ENCODE results near the gene PDE11A. TPM values are rescaled to one million over a fixed set of nuclear protein-coding genes. Genes with fewer than 3 reads are reported as not detected.
"Not testable (repeated sequence)": the region's sequence is repeated elsewhere in the genome, so short reads cannot be mapped to it uniquely, and the experiment has no call there.

PDE11A gene
- total RNA-seq, 2 donors from 2014 or later = not detected

- ATAC-seq (no peak), DNase-seq (no peak)
- Mint-ChIP-seq H3K36me3 (ENCODE audit: low read depth) (no peaks in the 10 kb centered on the region), H3K4me3 (no peak overlapping the region), H3K27ac (no peak overlapping the region), H3K27me3 (peaks cover 9% of the 10 kb centered on the region), H3K4me1 (peaks cover 2% of the 10 kb centered on the region)
- no peaks in the 10 kb centered on the region for H3K9me3 ChIP-seq (ENCODE audit: control insufficient read depth, low read length, poor library complexity, severe bottlenecking)
These were observed 28.9 kb upstream of the PDE11A start for GRCh38 chr2:178101321-178102079.

- no peak overlapping the region for H3K27ac Mint-ChIP-seq
- H3K4me3 Mint-ChIP-seq = no peak overlapping the region
- ATAC-seq (no peak), DNase-seq (no peak)
- no peaks in the 10 kb centered on the region for H3K4me1 Mint-ChIP-seq
- H3K9me3 ChIP-seq (ENCODE audit: control insufficient read depth, low read length, poor library complexity, severe bottlenecking) = no peaks in the 10 kb centered on the region
- H3K27me3 Mint-ChIP-seq = peaks cover 39% of the 10 kb centered on the region
- peaks cover 2% of the 10 kb centered on the region for H3K36me3 Mint-ChIP-seq (ENCODE audit: low read depth)
These were observed 20.9 kb upstream of the PDE11A start for GRCh38 chr2:178093471-178093870.

GRCh38 chr2:178088774-178089270, 16.2 kb upstream of the PDE11A start:
- peaks cover 50% of the 10 kb centered on the region for H3K27me3 Mint-ChIP-seq
- H3K4me3 Mint-ChIP-seq = no peak overlapping the region
- H3K36me3 Mint-ChIP-seq (ENCODE audit: low read depth) = no peaks in the 10 kb centered on the region
- no peak overlapping the region for H3K27ac Mint-ChIP-seq
- ATAC-seq = no peak
- no peaks in the 10 kb centered on the region for H3K9me3 ChIP-seq (ENCODE audit: control insufficient read depth, low read length, poor library complexity, severe bottlenecking)
- H3K4me1 Mint-ChIP-seq = no peaks in the 10 kb centered on the region
- no peak for DNase-seq

GRCh38 chr2:178084273-178084672, 11.7 kb upstream of the PDE11A start:
- no peaks in the 10 kb centered on the region for H3K4me1 Mint-ChIP-seq
- H3K9me3 ChIP-seq (ENCODE audit: control insufficient read depth, low read length, poor library complexity, severe bottlenecking) = no peaks in the 10 kb centered on the region
- DNase-seq = no peak
- H3K27me3 Mint-ChIP-seq = peaks cover 38% of the 10 kb centered on the region
- H3K27ac Mint-ChIP-seq = no peak overlapping the region
- H3K36me3 Mint-ChIP-seq (ENCODE audit: low read depth) = no peaks in the 10 kb centered on the region
- H3K4me3 Mint-ChIP-seq = no peak overlapping the region
- ATAC-seq = no peak

GRCh38 chr2:178082408-178083045, 9.9 kb upstream of the PDE11A start:
- no peak overlapping the region for H3K27ac Mint-ChIP-seq
- peaks cover 38% of the 10 kb centered on the region for H3K27me3 Mint-ChIP-seq
- ATAC-seq = no peak
- H3K9me3 ChIP-seq (ENCODE audit: control insufficient read depth, low read length, poor library complexity, severe bottlenecking) = no peaks in the 10 kb centered on the region
- no peak for DNase-seq
- H3K4me3 Mint-ChIP-seq = no peak overlapping the region
- no peaks in the 10 kb centered on the region for H3K4me1 Mint-ChIP-seq
- no peaks in the 10 kb centered on the region for H3K36me3 Mint-ChIP-seq (ENCODE audit: low read depth)

GRCh38 chr2:178079279-178079678, 6.7 kb upstream of the PDE11A start:
- not testable (repeated sequence) for H3K36me3 Mint-ChIP-seq (ENCODE audit: low read depth); H3K9me3 ChIP-seq (ENCODE audit: control insufficient read depth, low read length, poor library complexity, severe bottlenecking); ATAC-seq; DNase-seq; H3K4me1 Mint-ChIP-seq; H3K4me3 Mint-ChIP-seq; H3K27ac Mint-ChIP-seq
- peaks cover 33% of the 10 kb centered on the region for H3K27me3 Mint-ChIP-seq

- ATAC-seq (no peak), DNase-seq (no peak)
- H3K27ac Mint-ChIP-seq = no peak overlapping the region
- no peak overlapping the region for H3K4me3 Mint-ChIP-seq
- peaks cover 51% of the 10 kb centered on the region for H3K27me3 Mint-ChIP-seq
- H3K9me3 ChIP-seq (ENCODE audit: control insufficient read depth, low read length, poor library complexity, severe bottlenecking) = no peaks in the 10 kb centered on the region
- H3K36me3 Mint-ChIP-seq (ENCODE audit: low read depth) = no peaks in the 10 kb centered on the region
- H3K4me1 Mint-ChIP-seq = peaks cover 8% of the 10 kb centered on the region
These were observed 3.6 kb upstream of the PDE11A start for GRCh38 chr2:178076130-178076529.

- no peak for ATAC-seq
- DNase-seq = no peak
- no peak overlapping the region for H3K4me3 Mint-ChIP-seq
- H3K27me3 Mint-ChIP-seq = peaks cover 53% of the 10 kb centered on the region
- no peaks in the 10 kb centered on the region for H3K9me3 ChIP-seq (ENCODE audit: control insufficient read depth, low read length, poor library complexity, severe bottlenecking)
- no peak overlapping the region for H3K27ac Mint-ChIP-seq
- H3K4me1 Mint-ChIP-seq = peaks cover 8% of the 10 kb centered on the region
- H3K36me3 Mint-ChIP-seq (ENCODE audit: low read depth) = no peaks in the 10 kb centered on the region
These were observed 2.4 kb upstream of the PDE11A start for GRCh38 chr2:178075006-178075326.

GRCh38 chr2:178074123-178075005, 1.8 kb upstream of the PDE11A start:
- no peak overlapping the region for H3K27ac Mint-ChIP-seq
- peaks cover 8% of the 10 kb centered on the region for H3K4me1 Mint-ChIP-seq
- H3K36me3 Mint-ChIP-seq (ENCODE audit: low read depth) = no peaks in the 10 kb centered on the region
- H3K27me3 Mint-ChIP-seq = peaks cover 56% of the 10 kb centered on the region
- DNase-seq (no peak), ATAC-seq (no peak)
- H3K4me3 Mint-ChIP-seq = no peak overlapping the region
- H3K9me3 ChIP-seq (ENCODE audit: control insufficient read depth, low read length, poor library complexity, severe bottlenecking) = no peaks in the 10 kb centered on the region

GRCh38 chr2:178072000-178072382, 586 bp downstream of the PDE11A start:
- Mint-ChIP-seq H3K4me1 (peaks cover 8% of the 10 kb centered on the region), H3K4me3 (no peak overlapping the region), H3K36me3 (ENCODE audit: low read depth) (no peaks in the 10 kb centered on the region), H3K27me3 (peaks cover 66% of the 10 kb centered on the region), H3K27ac (no peak overlapping the region)
- ATAC-seq = no peak
- no peak for DNase-seq
- H3K9me3 ChIP-seq (ENCODE audit: control insufficient read depth, low read length, poor library complexity, severe bottlenecking) = no peaks in the 10 kb centered on the region

GRCh38 chr2:178070824-178071223, 1.8 kb downstream of the PDE11A start:
- H3K27ac Mint-ChIP-seq = no peak overlapping the region
- H3K27me3 Mint-ChIP-seq = peaks cover 61% of the 10 kb centered on the region
- no peak for ATAC-seq
- H3K36me3 Mint-ChIP-seq (ENCODE audit: low read depth) = no peaks in the 10 kb centered on the region
- H3K4me3 Mint-ChIP-seq = peak overlapping the region; percentile 0
- DNase-seq = no peak
- no peaks in the 10 kb centered on the region for H3K9me3 ChIP-seq (ENCODE audit: control insufficient read depth, low read length, poor library complexity, severe bottlenecking)
- peaks cover 8% of the 10 kb centered on the region for H3K4me1 Mint-ChIP-seq

- ATAC-seq = no peak
These were observed 3.0 kb downstream of the PDE11A start for GRCh38 chr2:178069551-178069950.

GRCh38 chr2:178068823-178069454, 3.6 kb downstream of the PDE11A start:
- ATAC-seq (no peak), DNase-seq (no peak)
- no peaks in the 10 kb centered on the region for H3K36me3 Mint-ChIP-seq (ENCODE audit: low read depth)
- peaks cover 8% of the 10 kb centered on the region for H3K4me1 Mint-ChIP-seq
- H3K9me3 ChIP-seq (ENCODE audit: control insufficient read depth, low read length, poor library complexity, severe bottlenecking) = no peaks in the 10 kb centered on the region
- no peak overlapping the region for H3K4me3 Mint-ChIP-seq
- peaks cover 49% of the 10 kb centered on the region for H3K27me3 Mint-ChIP-seq
- no peak overlapping the region for H3K27ac Mint-ChIP-seq

More at GRCh38 chr2:178069551-178069950, 3.0 kb downstream of the PDE11A start:
- DNase-seq = no peak
- no peaks in the 10 kb centered on the region for H3K36me3 Mint-ChIP-seq (ENCODE audit: low read depth)
- peaks cover 55% of the 10 kb centered on the region for H3K27me3 Mint-ChIP-seq
- no peaks in the 10 kb centered on the region for H3K9me3 ChIP-seq (ENCODE audit: control insufficient read depth, low read length, poor library complexity, severe bottlenecking)
- H3K4me1 Mint-ChIP-seq = peaks cover 8% of the 10 kb centered on the region
- no peak overlapping the region for H3K27ac Mint-ChIP-seq
- H3K4me3 Mint-ChIP-seq = no peak overlapping the region

Data from T-helper 17 cell (primary cell).